A673 (cell line): ENCODE measurements around the gene ABCB6.

ENCODE experiments used
- CTCF ChIP-seq: fragments of 300-800, 200-600 bp; sonication (generic); conservative IDR thresholded peaks from 2 replicates; pipeline ENCODE4 v1.5.1; 2017; ENCODE audit warnings: low read depth, mild to moderate bottlenecking, antibody characterized with exemption, low read length, moderate library complexity, mixed read lengths
- EZH2 ChIP-seq: fragments of 200-600 bp; sonication (generic); IDR thresholded peaks from 2 replicates; pipeline ENCODE4 v1.6.1; 2017; ENCODE audit warnings: borderline replicate concordance, low read depth, mild to moderate bottlenecking, mixed read lengths, antibody characterized with exemption, low read length; ENCODE audit not compliant: poor library complexity, severe bottlenecking

- TF ChIP-seq CTCF (no peak), EZH2 (no peak)
Observed at GRCh38 chr2:219181531-219181930, 37.2 kb downstream of the ABCB6 start.
